GM21360 (cell line): ENCODE results near the gene LIM2.

ENCODE experiments used
- ATAC-seq: cut with Tn5 transposase; IDR thresholded peaks from one replicate; pipeline ENCODE4 v1.9.1; 2021; ENCODE audit warnings: mild to moderate bottlenecking, moderate library complexity; ENCODE audit not compliant: unreplicated experiment

Gene LIM2

GRCh38 chr19:51366389-51367254 is 21.2 kb downstream of the LIM2 start:
- peak; percentile 39 for ATAC-seq

- ATAC-seq, result no peak
Measured at GRCh38 chr19:51365965-51366388, 21.8 kb downstream of the LIM2 start, which contains the start of gene ETFB. Gene ETFB (minus strand): TSS chr19:51366388. CDS start chr19:51366326, 62 bp downstream.

- ATAC-seq, result no peak
Measured at GRCh38 chr19:51365211-51365964, 22.4 kb downstream of the LIM2 start.

- no peak for ATAC-seq
Measured at GRCh38 chr19:51364200-51365106, 23.3 kb downstream of the LIM2 start.

- ATAC-seq, result no peak
Measured at GRCh38 chr19:51361239-51361638, 26.5 kb downstream of the LIM2 start.

- no peak for ATAC-seq
Measured at GRCh38 chr19:51359294-51359693, 28.5 kb downstream of the LIM2 start.

GRCh38 chr19:51357952-51358351 is 29.8 kb downstream of the LIM2 start:
- ATAC-seq, result no peak

GRCh38 chr19:51356159-51356801 is 31.5 kb downstream of the LIM2 start:
- no peak for ATAC-seq

- no peak for ATAC-seq
Measured at GRCh38 chr19:51354742-51355148, 33.0 kb downstream of the LIM2 start.

GRCh38 chr19:51354103-51354741 is 33.6 kb downstream of the LIM2 start:
- no peak for ATAC-seq

- no peak for ATAC-seq
Measured at GRCh38 chr19:51352783-51353360, 34.9 kb downstream of the LIM2 start.

- ATAC-seq, result no peak
Measured at GRCh38 chr19:51351266-51351990, 36.3 kb downstream of the LIM2 start.

GRCh38 chr19:51347209-51347928 is 40.4 kb downstream of the LIM2 start:
- ATAC-seq, result no peak

- no peak for ATAC-seq
Measured at GRCh38 chr19:51346742-51347141, 41.0 kb downstream of the LIM2 start.

- ATAC-seq, result no peak
Measured at GRCh38 chr19:51345076-51345620, 42.6 kb downstream of the LIM2 start.

- no peak for ATAC-seq
Measured at GRCh38 chr19:51342631-51343569, 44.9 kb downstream of the LIM2 start.
